Embryonic facial prominence (tissue), 1 donor: ENCODE data around the gene DPH6.
"Not testable (repeated sequence)": the region's sequence is repeated elsewhere in the genome, so short reads cannot be mapped to it uniquely, and the experiment has no call there.

Experiments used
- DNase-seq: peaks from one replicate; pipeline ENCODE4 v3.0.0-alpha.2; 2016; ENCODE audit errors: extremely low spot score

DPH6 gene

GRCh38 chr15:35330048-35330695 lies 215.8 kb downstream of the DPH6 start:
- DNase-seq = no peak

GRCh38 chr15:35329521-35329961 lies 216.4 kb downstream of the DPH6 start:
- no peak for DNase-seq

GRCh38 chr15:35328836-35329235 lies 217.1 kb downstream of the DPH6 start:
- DNase-seq = not testable (repeated sequence)

DNA sequence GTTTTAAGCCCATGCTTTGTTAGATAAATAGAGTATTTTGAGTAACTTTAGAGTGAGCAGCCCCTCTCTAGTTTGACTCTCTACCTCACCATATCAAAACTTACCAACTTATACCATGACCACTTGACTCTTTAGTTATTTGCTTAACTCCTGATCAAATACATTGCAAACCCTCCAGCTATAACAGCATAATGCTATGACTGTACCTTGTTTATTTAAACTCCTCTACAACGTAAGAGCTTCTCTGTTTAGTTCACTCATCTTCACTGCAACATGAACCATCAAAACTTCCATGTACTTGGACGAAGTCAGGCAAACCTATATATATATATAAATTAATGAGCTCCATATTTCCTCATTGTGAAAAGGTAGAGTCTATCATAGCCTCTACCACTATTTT lies 218.2 kb downstream of the DPH6 start:
- DNase-seq = no peak

DNA sequence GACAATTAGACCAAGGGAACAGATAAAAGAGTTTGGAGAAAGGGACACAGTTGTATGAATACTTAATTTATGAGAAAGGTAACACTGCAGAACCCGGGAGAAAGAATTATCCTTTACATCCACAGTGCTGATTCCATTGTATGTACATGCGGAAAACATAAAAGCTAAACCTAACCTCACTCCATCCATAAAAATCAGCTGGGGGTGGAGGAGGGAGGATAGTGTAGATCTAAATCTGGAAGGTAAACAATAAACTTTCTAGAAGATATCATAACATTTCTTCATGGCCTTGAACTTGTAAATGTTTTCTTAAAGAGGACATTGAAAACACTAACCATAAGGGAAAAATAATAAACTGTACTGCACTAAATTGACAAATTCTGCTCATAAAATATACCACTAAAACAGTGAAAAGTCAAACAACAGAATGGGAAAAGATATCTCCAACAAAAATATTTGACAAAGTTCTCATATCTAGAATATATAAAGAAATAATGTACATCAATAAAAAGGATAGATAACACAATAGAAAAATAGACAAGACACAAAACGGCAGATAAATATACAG lies 220.5 kb downstream of the DPH6 start:
- DNase-seq = no peak

DNA sequence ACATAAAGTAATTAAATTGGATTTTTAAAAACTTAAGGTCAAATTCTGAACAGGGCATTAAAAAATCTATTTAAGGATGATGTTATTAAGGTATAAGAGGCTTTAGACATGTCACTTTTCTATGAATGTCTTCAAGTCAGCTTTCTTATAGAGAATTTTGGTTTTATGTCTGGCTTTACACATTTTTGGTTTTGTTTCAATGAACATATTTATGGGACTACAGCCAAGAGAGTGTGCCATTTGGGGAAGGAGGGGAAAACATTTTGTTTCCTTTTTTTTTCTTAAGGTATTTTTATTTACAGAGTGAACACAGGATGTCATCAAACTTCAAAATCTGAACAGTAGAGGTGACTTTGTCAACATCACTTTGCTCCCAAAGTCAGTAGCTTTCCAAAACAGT lies 222.8 kb downstream of the DPH6 start:
- no peak for DNase-seq

DNA sequence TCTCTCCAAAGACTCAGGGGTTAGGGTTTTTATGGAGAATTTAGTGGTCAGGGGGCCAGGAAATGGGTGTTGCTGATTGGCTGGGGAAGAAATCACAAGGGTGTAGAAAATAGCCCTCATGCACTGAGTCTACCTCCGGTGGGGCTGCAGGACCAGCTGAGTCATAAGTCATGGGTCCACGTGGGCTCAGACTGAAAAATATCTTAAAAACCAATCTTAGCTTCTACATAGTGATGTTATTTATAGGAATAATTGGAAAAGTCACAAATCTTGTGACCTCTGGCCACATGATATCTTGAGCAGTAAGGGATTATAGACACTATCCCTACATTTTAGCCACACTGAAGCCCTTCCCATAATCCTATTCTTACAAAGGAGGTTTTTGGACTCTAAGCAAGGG lies 224.0 kb downstream of the DPH6 start:
- no peak for DNase-seq

DNA sequence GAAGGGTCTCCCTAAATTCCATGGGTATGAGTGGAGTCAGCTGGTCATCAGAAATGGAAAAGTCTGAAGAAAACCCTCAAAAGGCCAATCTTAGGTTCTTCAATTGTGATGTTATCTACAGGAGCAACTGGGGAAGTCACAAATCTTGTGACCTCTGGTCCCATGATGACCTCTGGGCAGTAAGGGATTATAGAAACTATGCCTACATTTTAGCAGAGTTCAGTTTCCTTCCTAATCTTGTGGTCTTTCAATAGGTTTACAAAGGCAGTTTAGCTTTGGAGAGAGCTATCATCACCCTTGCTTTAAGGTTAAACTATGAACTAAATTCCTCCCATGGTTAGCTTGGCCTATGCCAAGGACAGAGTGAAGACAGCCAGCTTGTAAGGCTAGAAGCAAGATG lies 225.1 kb downstream of the DPH6 start:
- DNase-seq = no peak
